HS-27A (cell line): ENCODE measurements around the gene STX4.
A peak's percentile ranks its signal among the peaks of the same experiment; 100 is the strongest.

ENCODE experiments used
- DNase-seq: peaks from one replicate; pipeline ENCODE4 v3.0.0-alpha.2; 2012; ENCODE audit warnings: low read depth, missing footprints

Gene STX4

DNA sequence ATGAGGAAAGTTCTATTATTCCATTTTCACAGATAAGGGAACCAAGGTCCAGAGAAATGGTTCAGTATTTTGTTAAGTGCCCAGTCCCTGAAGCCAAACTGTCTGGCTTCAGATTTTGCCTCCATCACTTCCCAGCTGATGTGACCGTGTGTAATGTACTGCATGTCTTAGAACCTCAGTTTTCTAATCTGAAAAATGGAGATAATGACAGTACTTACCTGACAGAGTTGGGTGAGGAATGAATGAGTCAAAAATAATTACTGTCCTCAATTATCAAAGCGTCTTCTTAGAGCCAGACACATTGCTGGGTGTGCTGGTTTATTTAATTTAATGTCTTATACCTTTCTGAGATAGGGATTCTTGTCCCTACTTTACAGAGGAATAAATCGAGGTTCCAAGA lies 34.0 kb downstream of the STX4 start:
- DNase-seq, result no peak

- peak; percentile 31 for DNase-seq
Observed at GRCh38 chr16:31071861-31072260, 38.5 kb downstream of the STX4 start.

DNA sequence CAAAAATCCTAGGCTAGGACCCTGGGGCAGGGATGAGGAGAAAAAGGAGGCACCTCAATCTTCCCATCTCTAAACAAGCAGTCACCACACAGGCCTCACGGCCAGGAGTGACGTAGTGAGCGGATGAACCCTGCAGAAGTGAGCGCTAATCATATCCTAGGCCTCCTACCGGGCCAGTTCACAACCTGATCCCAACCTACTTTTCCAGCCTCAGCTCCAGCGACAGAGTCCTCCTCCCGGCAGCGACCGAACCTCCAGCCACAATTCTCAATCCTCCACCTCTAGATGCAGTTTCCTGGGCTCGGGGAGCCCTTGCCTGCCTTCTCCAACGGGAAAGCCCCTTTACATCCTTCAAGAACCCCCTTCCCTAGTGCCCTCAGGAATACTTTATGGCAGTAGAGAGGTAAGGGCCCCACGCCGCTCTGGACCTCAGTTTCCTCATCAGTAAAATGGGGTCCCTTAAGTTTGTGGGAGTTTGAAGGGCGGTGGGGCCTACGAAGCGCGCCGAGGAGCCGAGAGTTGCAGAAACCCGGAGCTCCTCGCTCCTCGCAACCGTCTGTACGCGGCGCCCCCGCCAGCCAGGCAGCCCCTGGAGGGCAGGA lies 39.3 kb downstream of the STX4 start:
- no peak for DNase-seq

GRCh38 chr16:31073142-31073969 lies 40.0 kb downstream of the STX4 start:
- DNase-seq, result peak; percentile 68

DNA sequence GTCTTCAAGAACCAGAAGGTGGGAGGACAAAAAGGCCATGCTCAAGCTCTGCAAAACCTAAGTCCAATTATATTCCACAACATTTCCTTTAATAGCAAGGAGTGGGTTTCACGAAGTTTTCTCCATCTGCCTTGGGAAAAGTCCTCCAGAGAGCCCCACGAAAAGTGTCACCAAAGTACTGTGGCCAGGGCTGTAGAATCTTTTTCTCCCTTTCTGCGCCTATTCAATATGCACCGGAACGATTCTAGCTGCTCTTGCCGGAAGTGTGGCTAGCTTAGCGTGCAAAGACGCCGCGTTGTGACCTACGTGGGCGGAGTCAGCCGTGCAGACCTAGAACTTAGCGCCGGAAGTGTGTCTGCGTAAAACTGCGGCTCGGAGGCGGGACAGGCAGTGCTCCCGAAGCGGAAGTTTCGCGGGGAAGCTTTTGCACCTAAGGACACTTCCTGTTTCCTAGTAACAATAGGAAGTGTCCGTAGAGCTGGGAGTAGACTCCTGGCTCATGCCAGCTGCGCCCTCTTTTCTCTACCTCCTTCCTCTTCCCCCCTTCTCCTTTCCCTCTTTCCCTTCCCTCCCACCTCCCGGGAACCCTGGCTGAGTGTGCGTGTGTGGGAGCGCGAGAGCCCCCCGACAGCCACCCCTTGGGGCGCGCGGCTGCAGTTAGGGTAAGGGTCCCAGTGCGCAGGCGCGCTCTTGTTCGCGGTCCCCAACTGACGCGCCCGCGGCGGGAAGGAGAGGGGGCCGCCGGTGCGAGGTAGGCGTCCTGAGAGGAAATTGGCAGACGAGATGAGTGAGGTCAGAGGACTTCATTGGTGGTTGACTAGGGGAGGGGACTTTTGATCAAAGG lies 40.8 kb downstream of the STX4 start, which contains the start of the genes ZNF646 and ZNF668:
Gene ZNF646 (plus strand): TSS at position 453 of the 844 bp plus-strand sequence. CDS start 1,903 bp downstream, outside the sequence.
Gene ZNF668 (minus strand): TSS at position 271 of the 844 bp plus-strand sequence. CDS start 9,781 bp downstream, outside the sequence.
- DNase-seq, result peak; percentile 94

- no peak for DNase-seq
Observed at GRCh38 chr16:31074814-31075183, 41.4 kb downstream of the STX4 start.

GRCh38 chr16:31076319-31076718 lies 43.0 kb downstream of the STX4 start:
- DNase-seq, result no peak

- DNase-seq, result no peak
Observed at GRCh38 chr16:31077024-31077423, 43.7 kb downstream of the STX4 start.

DNA sequence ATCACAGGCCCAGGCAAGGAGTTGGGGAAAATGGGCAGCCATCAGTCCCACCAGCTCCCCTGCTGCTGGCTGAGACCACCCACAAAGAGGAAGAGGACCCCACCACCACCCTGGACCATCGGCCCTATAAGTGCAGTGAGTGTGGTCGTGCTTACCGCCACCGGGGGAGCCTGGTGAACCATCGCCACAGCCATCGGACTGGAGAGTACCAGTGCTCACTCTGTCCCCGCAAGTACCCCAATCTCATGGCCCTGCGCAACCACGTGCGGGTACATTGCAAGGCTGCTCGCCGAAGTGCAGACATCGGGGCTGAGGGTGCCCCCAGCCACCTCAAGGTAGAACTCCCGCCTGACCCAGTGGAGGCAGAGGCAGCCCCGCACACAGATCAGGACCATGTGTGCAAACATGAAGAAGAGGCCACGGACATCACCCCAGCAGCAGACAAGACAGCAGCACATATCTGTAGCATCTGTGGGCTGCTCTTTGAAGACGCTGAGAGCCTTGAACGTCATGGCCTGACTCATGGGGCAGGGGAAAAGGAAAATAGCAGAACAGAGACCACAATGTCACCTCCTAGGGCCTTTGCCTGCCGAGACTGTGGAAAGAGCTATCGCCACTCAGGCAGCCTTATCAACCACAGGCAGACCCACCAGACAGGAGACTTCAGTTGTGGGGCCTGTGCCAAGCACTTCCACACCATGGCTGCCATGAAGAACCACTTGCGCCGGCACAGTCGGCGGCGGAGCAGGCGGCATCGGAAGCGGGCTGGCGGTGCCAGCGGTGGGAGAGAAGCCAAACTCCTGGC lies 44.4 kb downstream of the STX4 start:
- DNase-seq, result no peak

DNA sequence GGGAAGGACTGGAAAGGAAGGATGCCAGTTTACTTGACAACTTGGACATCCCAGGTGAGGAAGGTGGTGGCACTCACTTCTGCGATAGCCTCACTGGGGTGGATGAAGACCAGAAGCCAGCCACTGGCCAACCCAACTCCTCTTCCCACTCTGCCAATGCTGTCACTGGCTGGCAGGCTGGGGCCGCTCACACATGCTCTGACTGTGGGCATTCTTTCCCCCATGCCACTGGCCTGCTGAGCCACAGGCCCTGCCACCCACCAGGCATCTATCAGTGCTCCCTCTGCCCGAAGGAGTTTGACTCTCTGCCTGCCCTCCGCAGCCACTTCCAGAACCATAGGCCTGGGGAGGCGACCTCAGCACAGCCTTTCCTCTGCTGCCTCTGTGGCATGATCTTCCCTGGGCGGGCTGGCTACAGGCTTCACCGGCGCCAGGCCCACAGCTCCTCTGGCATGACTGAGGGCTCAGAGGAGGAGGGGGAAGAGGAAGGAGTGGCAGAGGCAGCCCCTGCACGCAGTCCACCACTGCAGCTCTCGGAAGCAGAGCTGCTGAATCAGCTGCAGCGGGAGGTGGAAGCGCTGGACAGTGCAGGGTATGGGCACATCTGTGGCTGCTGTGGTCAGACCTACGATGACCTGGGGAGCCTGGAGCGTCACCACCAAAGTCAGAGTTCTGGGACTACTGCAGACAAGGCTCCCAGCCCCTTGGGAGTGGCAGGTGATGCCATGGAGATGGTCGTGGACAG lies 45.4 kb downstream of the STX4 start:
- DNase-seq, result no peak

GRCh38 chr16:31079342-31079944 lies 46.1 kb downstream of the STX4 start:
- no peak for DNase-seq

DNA sequence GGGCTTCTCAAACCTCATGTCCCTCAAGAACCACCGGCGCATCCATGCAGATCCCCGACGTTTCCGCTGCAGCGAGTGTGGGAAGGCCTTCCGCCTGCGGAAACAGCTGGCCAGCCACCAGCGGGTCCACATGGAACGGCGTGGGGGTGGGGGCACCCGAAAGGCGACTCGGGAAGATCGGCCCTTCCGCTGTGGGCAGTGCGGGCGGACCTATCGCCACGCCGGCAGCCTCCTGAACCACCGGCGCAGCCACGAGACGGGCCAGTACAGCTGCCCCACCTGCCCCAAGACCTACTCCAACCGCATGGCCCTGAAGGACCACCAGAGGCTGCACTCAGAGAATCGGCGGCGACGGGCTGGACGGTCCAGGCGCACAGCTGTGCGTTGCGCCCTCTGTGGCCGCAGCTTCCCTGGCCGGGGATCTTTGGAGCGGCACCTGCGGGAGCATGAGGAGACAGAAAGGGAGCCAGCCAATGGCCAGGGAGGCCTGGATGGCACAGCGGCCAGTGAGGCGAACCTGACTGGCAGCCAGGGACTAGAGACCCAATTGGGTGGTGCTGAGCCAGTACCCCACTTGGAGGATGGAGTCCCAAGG lies 46.8 kb downstream of the STX4 start:
- no peak for DNase-seq

- no peak for DNase-seq
Observed at GRCh38 chr16:31080756-31081419, 47.5 kb downstream of the STX4 start.

GRCh38 chr16:31081428-31082351 lies 48.3 kb downstream of the STX4 start:
- DNase-seq, result no peak

DNA sequence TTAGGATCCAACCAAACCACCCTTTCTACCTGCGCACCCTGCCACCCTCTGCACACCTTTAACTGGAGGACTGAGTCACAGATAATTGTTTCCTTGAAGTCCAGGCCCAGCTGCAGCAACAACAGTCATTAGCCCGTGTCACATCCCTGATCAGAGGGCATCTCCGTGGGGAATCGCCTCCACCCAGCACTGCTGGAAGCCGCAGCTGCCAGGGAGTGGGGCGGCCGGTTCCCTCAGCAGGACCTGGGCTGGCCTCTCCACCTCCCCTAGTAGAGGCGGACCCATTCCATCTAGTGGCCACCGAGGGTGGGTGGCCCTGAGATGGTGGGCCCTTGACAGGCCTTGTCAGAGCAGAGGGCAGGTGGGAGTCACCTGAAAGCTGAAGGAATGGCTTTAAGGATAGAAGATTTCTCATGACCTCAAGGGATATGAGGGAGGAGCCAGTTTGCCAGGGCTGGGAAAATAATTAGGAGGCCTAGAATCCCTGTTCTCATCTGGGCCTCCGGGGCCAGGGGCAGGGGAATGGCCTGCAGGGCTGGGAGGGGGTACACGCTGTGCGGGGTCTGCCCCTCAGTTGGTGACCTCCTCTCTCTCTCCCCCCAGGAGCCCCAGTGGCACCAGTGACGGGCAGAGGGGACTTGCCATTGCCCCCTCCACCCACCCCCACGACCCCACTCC lies 49.1 kb downstream of the STX4 start:
- no peak for DNase-seq

DNA sequence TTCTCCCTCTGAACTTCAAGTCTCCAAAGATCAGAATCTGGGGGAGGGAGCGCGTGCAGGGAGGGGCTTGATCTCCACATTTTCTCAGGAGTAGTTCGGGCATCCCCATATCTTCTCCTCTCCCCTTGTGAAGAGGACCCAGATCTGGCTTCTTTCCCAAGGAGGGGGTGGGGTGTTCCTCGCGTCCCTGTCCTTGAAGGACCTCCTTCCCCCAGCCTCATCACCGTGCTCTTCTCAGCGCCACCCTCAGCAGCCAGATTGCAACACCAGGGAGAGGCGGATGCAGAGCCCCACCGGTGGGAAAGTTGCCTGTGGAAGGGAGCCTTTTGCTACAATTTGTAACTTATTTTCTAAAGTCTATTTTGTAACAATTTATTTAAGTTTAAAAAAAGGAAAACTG lies 49.7 kb downstream of the STX4 start:
- no peak for DNase-seq

- no peak for DNase-seq
Observed at GRCh38 chr16:31083556-31083955, 50.2 kb downstream of the STX4 start.

DNA sequence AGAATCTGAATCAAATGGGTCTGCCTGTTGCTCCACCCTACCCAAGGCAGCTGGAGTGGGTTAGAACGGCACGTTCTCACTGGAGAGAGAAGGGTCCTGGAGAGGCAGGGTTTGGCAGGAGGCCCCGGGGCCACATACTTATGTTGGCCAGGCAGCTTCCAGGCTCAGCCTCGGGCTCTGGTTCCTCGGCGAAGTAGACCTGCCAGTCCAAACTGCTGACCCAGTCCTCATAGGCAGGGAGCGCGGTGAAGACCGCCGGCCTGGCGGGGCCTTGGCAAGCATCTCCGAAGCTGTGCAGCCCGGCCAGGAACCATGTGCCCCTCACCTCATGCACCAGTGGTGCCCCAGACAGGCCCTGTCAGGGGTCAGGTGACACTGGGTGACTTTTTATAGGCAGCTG lies 50.6 kb downstream of the STX4 start:
- DNase-seq, result no peak
